ENCODE data around the gene MYO1D.

- no peak for TF ChIP-seq CTCF (IDR thresholded peaks at IDR 0.05; ENCODE audit: low read depth, low read length, missing input control)
- TF ChIP-seq TAF1 (conservative IDR thresholded peaks at IDR 0.05) = no peak
- no peak for TF ChIP-seq YY1 (IDR thresholded peaks at IDR 0.05)
- TF ChIP-seq EGR1 (IDR thresholded peaks at IDR 0.05; ENCODE audit: low read depth in 2 of 2) = no peak
- TF ChIP-seq, protein P1, sequence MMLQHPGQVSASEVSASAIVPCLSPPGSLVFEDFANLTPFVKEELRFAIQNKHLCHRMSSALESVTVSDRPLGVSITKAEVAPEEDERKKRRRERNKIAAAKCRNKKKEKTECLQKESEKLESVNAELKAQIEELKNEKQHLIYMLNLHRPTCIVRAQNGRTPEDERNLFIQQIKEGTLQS (IDR thresholded peaks at IDR 0.05) = no peak
- TF ChIP-seq JUND (IDR thresholded peaks at IDR 0.05) = no peak
- TF ChIP-seq, protein P2, sequence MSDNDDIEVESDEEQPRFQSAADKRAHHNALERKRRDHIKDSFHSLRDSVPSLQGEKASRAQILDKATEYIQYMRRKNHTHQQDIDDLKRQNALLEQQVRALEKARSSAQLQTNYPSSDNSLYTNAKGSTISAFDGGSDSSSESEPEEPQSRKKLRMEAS (IDR thresholded peaks at IDR 0.05) = no peak
- TF ChIP-seq REST (IDR thresholded peaks at IDR 0.05) = no peak
Measured at GRCh38 chr17:32515677-32516383, 361.1 kb downstream of the MYO1D start.

Data from liver (tissue), 3 donors.